OCI-LY1 (cell line): ENCODE results near the gene MOCS2.

Source experiments
- H2AFZ ChIP-seq: fragments of 200-600 bp; sonication (generic), shearing (Covaris generic); 2 replicates; pipeline ENCODE4 v1.6.0; 2014; ENCODE audit warnings: antibody characterized with exemption, mild to moderate bottlenecking, low read length
- H3F3A ChIP-seq: fragments of 200-600 bp; sonication (generic), shearing (Covaris generic); 2 replicates; pipeline ENCODE4 v1.6.0; 2014; ENCODE audit warnings: mild to moderate bottlenecking, antibody characterized with exemption, low read length, moderate library complexity; ENCODE audit not compliant: insufficient read depth
- H3K27ac ChIP-seq: fragments of 200-600 bp; sonication (generic); 2 replicates; pipeline ENCODE4 v1.5.1; 2014; ENCODE audit warnings: low read length, mixed run types, mild to moderate bottlenecking, low read depth; ENCODE audit not compliant: poor library complexity, severe bottlenecking
- H3K27me3 ChIP-seq: fragments of 200-600 bp; sonication (generic); 2 replicates; pipeline ENCODE4 v1.6.0; 2014; ENCODE audit warnings: antibody characterized with exemption, mild to moderate bottlenecking, low read length, moderate library complexity; ENCODE audit not compliant: insufficient read depth
- H3K36me3 ChIP-seq: fragments of 200-600 bp; sonication (generic); 2 replicates; pipeline ENCODE4 v1.6.1; 2014; ENCODE audit warnings: mild to moderate bottlenecking, antibody characterized with exemption, low read length, moderate library complexity, mixed read lengths; ENCODE audit not compliant: insufficient read depth
- H3K4me1 ChIP-seq: fragments of 200-600 bp; sonication (generic); 2 replicates; pipeline ENCODE4 v1.5.1; 2014; ENCODE audit warnings: mild to moderate bottlenecking, low read length, moderate library complexity; ENCODE audit not compliant: insufficient read depth, severe bottlenecking
- H3K4me2 ChIP-seq: fragments of 200-600 bp; sonication (generic), shearing (Covaris generic); 2 replicates; pipeline ENCODE4 v1.6.1; 2014; ENCODE audit warnings: low read length
- H3K4me3 ChIP-seq: fragments of 200-600 bp; sonication (generic); 2 replicates; pipeline ENCODE4 v1.5.1; 2014; ENCODE audit warnings: low read length, low read depth, mild to moderate bottlenecking, mixed read lengths; ENCODE audit not compliant: poor library complexity, severe bottlenecking
- H3K79me2 ChIP-seq: fragments of 200-600 bp; shearing (Covaris generic); 2 replicates; pipeline ENCODE4 v1.6.1; 2016; ENCODE audit warnings: mixed run types, low read length, mixed read lengths; ENCODE audit not compliant: insufficient read depth
- H3K9ac ChIP-seq: fragments of 200-600 bp; sonication (generic), shearing (Covaris generic); 2 replicates; pipeline ENCODE4 v1.6.1; 2014; ENCODE audit warnings: mild to moderate bottlenecking, low read length, mixed read lengths
- H3K9me2 ChIP-seq: fragments of 200-600 bp; sonication (generic), shearing (Covaris generic); 2 replicates; pipeline ENCODE4 v1.6.1; 2014; ENCODE audit warnings: low read depth, mild to moderate bottlenecking, low read length, mixed read lengths
- H3K9me3 ChIP-seq: fragments of 200-600 bp; shearing (Covaris generic); 2 replicates; pipeline ENCODE4 v1.6.1; 2014; ENCODE audit warnings: low read length, mixed read lengths
- H4K20me1 ChIP-seq: fragments of 200-600 bp; sonication (generic), shearing (Covaris generic); 2 replicates; pipeline ENCODE4 v1.6.0; 2016; ENCODE audit warnings: mild to moderate bottlenecking, low read length; ENCODE audit not compliant: insufficient read depth
- EZH2 ChIP-seq: fragments of 200-600 bp; sonication (generic), shearing (Covaris generic); IDR thresholded peaks from 2 replicates; pipeline ENCODE4 v1.8.0; 2017; ENCODE audit warnings: borderline replicate concordance, mixed run types, mild to moderate bottlenecking, antibody characterized with exemption, low read length, moderate library complexity, mixed read lengths
- TF ChIP-seq, protein P1 (sequence below): fragments of 200-600 bp; sonication (generic), shearing (Covaris generic); IDR thresholded peaks from 2 replicates; pipeline ENCODE4 v1.5.1; 2017; ENCODE audit warnings: mild to moderate bottlenecking, antibody characterized with exemption, low read length, moderate library complexity, mixed read lengths

MOCS2 gene

DNA sequence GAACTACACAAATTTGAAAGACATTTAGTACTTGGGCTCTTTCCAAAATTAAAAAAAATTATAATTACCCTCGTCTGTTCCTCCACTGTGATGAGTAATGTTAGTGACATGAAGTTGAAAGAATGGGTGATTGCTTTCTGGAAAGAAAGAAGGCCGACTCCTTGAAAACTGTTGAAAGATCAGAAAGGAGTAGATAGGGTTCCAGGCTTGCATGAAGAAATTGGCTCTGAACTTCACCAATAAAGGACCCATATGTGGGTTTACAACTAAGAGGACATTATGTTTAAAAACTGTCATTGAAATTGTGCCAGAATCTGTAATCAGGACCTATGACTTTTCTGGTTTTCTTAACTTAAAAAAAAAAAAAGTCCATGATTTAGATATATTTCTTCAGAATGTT is 20.7 kb upstream of the MOCS2 start:
- Histone ChIP-seq H3K27me3 (no peaks in the 10 kb centered on the region), H4K20me1 (no peaks in the 10 kb centered on the region), H3K79me2 (no peaks in the 10 kb centered on the region), H3K9ac (no peak overlapping the region), H3K9me2 (no peaks in the 10 kb centered on the region), H3K9me3 (no peaks in the 10 kb centered on the region), H2AFZ (no peak overlapping the region), H3K4me3 (no peak overlapping the region), H3K27ac (no peak overlapping the region), H3F3A (no peaks in the 10 kb centered on the region), H3K4me2 (no peak overlapping the region), H3K36me3 (no peaks in the 10 kb centered on the region), H3K4me1 (no peaks in the 10 kb centered on the region)
- TF ChIP-seq EZH2 = no peak
- TF ChIP-seq, protein P1, sequence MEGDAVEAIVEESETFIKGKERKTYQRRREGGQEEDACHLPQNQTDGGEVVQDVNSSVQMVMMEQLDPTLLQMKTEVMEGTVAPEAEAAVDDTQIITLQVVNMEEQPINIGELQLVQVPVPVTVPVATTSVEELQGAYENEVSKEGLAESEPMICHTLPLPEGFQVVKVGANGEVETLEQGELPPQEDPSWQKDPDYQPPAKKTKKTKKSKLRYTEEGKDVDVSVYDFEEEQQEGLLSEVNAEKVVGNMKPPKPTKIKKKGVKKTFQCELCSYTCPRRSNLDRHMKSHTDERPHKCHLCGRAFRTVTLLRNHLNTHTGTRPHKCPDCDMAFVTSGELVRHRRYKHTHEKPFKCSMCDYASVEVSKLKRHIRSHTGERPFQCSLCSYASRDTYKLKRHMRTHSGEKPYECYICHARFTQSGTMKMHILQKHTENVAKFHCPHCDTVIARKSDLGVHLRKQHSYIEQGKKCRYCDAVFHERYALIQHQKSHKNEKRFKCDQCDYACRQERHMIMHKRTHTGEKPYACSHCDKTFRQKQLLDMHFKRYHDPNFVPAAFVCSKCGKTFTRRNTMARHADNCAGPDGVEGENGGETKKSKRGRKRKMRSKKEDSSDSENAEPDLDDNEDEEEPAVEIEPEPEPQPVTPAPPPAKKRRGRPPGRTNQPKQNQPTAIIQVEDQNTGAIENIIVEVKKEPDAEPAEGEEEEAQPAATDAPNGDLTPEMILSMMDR = no peak

- Histone ChIP-seq H3K9me3 (no peaks in the 10 kb centered on the region), H2AFZ (no peak overlapping the region), H3K9ac (no peak overlapping the region), H3K36me3 (no peaks in the 10 kb centered on the region), H3K27ac (no peak overlapping the region), H3K27me3 (no peaks in the 10 kb centered on the region), H3F3A (no peaks in the 10 kb centered on the region), H3K9me2 (no peaks in the 10 kb centered on the region), H4K20me1 (no peaks in the 10 kb centered on the region), H3K4me1 (no peaks in the 10 kb centered on the region), H3K79me2 (no peaks in the 10 kb centered on the region), H3K4me2 (no peak overlapping the region), H3K4me3 (no peak overlapping the region)
- no peak for TF ChIP-seq EZH2
- TF ChIP-seq, protein P1 = no peak
Measured at GRCh38 chr5:53128481-53128880, 18.9 kb upstream of the MOCS2 start.

DNA sequence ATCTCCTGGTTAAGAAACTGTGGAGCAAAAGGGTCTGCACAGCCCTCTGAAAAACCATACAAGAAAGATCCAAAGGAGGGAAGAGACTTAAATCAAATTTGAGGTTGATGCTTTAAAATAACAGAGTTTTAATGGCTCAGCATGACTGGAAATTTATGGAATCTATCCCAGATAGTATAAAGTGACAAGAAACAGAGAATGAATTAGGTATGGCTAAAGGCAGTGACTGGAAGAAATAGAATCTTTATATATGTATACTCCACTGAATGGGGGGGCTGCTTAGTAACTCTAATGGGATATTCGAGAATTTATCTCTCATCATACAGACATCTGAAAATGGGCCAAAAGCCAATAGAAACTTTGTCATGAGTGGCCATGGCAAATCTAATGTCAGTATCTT is 17.6 kb upstream of the MOCS2 start:
- no peaks in the 10 kb centered on the region for H3K79me2 ChIP-seq
- H3K9me2 ChIP-seq = no peaks in the 10 kb centered on the region
- no peak overlapping the region for H3K27ac ChIP-seq
- no peaks in the 10 kb centered on the region for H3K36me3 ChIP-seq
- no peaks in the 10 kb centered on the region for H3K27me3 ChIP-seq
- H3K9ac ChIP-seq = no peak overlapping the region
- TF ChIP-seq, protein P1 = no peak
- TF ChIP-seq EZH2 = no peak
- H3K4me3 ChIP-seq = no peak overlapping the region
- H3K4me2 ChIP-seq = no peak overlapping the region
- no peaks in the 10 kb centered on the region for H3F3A ChIP-seq
- H3K4me1 ChIP-seq = no peaks in the 10 kb centered on the region
- no peak overlapping the region for H2AFZ ChIP-seq
- H4K20me1 ChIP-seq = no peaks in the 10 kb centered on the region
- H3K9me3 ChIP-seq = no peaks in the 10 kb centered on the region
